PC-3 (cell line): ENCODE results near the gene CNOT11.

Source experiments
- CTCF ChIP-seq: fragments of 300-600 bp; sonication (generic); conservative IDR thresholded peaks from 2 replicates; pipeline ENCODE4 v1.5.1; 2017; ENCODE audit warnings: antibody characterized with exemption, low read depth, mild to moderate bottlenecking, low read length
- EZH2 ChIP-seq: fragments of 300-600 bp; sonication (generic); IDR thresholded peaks from one replicate; pipeline ENCODE4 v1.6.1; 2017; ENCODE audit warnings: antibody characterized with exemption, mild to moderate bottlenecking, low read length; ENCODE audit not compliant: unreplicated experiment

- TF ChIP-seq CTCF (no peak), EZH2 (no peak)
These were observed 54.8 kb downstream of the CNOT11 start for GRCh38 chr2:101307503-101307902.
